Measurements from ENCODE around the gene ARL6IP1. TPM values are rescaled to one million over a fixed set of nuclear protein-coding genes. Genes with fewer than 3 reads are reported as not detected.

Gene ARL6IP1
- total and polyA plus RNA-seq, 5 donors, result 25.5 to 37.9 (median 27.3) TPM

DNA sequence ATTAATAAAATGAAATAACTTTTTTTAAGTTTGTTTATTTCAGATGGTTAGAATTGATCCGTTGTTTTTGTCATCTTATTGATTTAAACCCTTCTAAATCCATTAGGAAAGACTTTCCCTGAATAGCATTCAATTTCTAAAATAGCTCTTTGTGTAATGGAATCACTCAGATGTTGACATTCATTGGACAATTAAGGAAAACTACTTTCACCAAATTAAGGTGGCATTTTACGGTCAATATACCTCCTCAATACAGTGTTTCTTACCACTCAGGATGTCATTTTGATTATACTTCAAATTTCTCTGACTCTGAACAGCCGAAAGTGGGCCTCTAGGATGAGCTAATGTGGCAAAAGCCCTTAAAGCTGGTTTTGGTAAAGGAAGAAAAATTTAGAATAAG is 1.8 kb downstream of the ARL6IP1 start:
- no peak for DNase-seq
- Histone ChIP-seq H3K9me3 (ENCODE audit: control insufficient read depth, low read length) (no peaks in the 10 kb centered on the region), H3K27ac (ENCODE audit: low read length) (no peak overlapping the region), H3K4me3 (ENCODE audit: low read length) (no peak overlapping the region), H3K4me1 (ENCODE audit: control insufficient read depth, insufficient read depth, low read length) (peaks cover 5% of the 10 kb centered on the region), H3K27me3 (ENCODE audit: control insufficient read depth, insufficient read depth) (no peaks in the 10 kb centered on the region)
- ATAC-seq, result no peak
- 70% methylated on average over 3 of the region's 3 CpGs for WGBS
- intact Hi-C loops (cut with DNase I), result no loop called here

GRCh38 chr16:18797746-18798145 is 3.6 kb downstream of the ARL6IP1 start:
- peaks cover 3% of the 10 kb centered on the region for H3K4me1 ChIP-seq (ENCODE audit: control insufficient read depth, insufficient read depth, low read length)
- intact Hi-C loops (cut with DNase I), result no loop called here
- WGBS, result 68% methylated on average over 4 of the region's 4 CpGs
- no peak for ATAC-seq
- no peaks in the 10 kb centered on the region for H3K9me3 ChIP-seq (ENCODE audit: control insufficient read depth, low read length)
- no peaks in the 10 kb centered on the region for H3K27me3 ChIP-seq (ENCODE audit: control insufficient read depth, insufficient read depth)
- DNase-seq, result no peak
- H3K27ac ChIP-seq (ENCODE audit: low read length), result no peak overlapping the region
- no peak overlapping the region for H3K4me3 ChIP-seq (ENCODE audit: low read length)

DNA sequence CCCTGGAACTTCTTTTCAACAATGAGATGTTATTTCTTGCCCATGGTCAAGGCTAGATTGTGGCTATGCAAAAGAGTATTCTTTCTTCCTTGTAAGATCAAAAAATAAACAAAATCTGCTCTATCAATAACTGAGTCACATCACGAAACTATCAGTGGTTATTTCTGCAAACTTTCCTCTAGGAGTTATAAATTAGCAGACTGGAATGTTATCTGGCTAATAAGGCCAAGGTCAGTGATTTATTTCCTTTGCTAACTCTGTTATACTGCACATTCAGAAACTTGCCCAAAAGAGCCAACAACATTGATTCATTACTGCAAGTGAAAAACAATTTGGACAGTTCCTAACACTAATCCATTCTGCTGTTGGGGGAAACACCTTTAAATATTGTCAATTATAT is 5.0 kb downstream of the ARL6IP1 start:
- no peak for ATAC-seq
- Histone ChIP-seq H3K27me3 (ENCODE audit: control insufficient read depth, insufficient read depth) (no peaks in the 10 kb centered on the region), H3K4me3 (ENCODE audit: low read length) (no peak overlapping the region), H3K27ac (ENCODE audit: low read length) (no peak overlapping the region), H3K9me3 (ENCODE audit: control insufficient read depth, low read length) (no peaks in the 10 kb centered on the region), H3K4me1 (ENCODE audit: control insufficient read depth, insufficient read depth, low read length) (no peaks in the 10 kb centered on the region)
- intact Hi-C loops (cut with DNase I), result no loop called here
- no peak for DNase-seq
- 87% methylated on average over 1 of the region's 1 CpG for WGBS

GRCh38 chr16:18792836-18793433 is 8.4 kb downstream of the ARL6IP1 start:
- no peak for ATAC-seq
- Histone ChIP-seq H3K4me3 (ENCODE audit: low read length) (no peak overlapping the region), H3K27ac (ENCODE audit: low read length) (no peak overlapping the region), H3K4me1 (ENCODE audit: control insufficient read depth, insufficient read depth, low read length) (no peaks in the 10 kb centered on the region), H3K9me3 (ENCODE audit: control insufficient read depth, low read length) (no peaks in the 10 kb centered on the region), H3K27me3 (ENCODE audit: control insufficient read depth, insufficient read depth) (no peaks in the 10 kb centered on the region)
- intact Hi-C loops (cut with DNase I), result no loop called here
- no peak for DNase-seq
- 91% methylated on average over 11 of the region's 11 CpGs for WGBS

- DNase-seq (peak; percentile 94 to 97 (median 95)), ATAC-seq (peak; percentile 99)
- H3K4me1 ChIP-seq (ENCODE audit: control insufficient read depth, insufficient read depth, low read length), result no peaks in the 10 kb centered on the region
- WGBS, result 3% methylated on average over 60 of the region's 60 CpGs
- H3K27ac ChIP-seq (ENCODE audit: low read length), result peak within 1 kb of the TSS; percentile 63
- no peaks in the 10 kb centered on the region for H3K9me3 ChIP-seq (ENCODE audit: control insufficient read depth, low read length)
- intact Hi-C loops (cut with DNase I), result no loop called here
- peak within 1 kb of the TSS; percentile 62 for H3K4me3 ChIP-seq (ENCODE audit: low read length)
- H3K27me3 ChIP-seq (ENCODE audit: control insufficient read depth, insufficient read depth), result no peaks in the 10 kb centered on the region
These were observed 11.3 kb downstream of the ARL6IP1 start, which contains the start of gene RPS15A for GRCh38 chr16:18789850-18790706. Gene RPS15A, minus strand, starts transcription at chr16:18790334. Its CDS starts 1,221 bp downstream, at chr16:18789113.

DNA sequence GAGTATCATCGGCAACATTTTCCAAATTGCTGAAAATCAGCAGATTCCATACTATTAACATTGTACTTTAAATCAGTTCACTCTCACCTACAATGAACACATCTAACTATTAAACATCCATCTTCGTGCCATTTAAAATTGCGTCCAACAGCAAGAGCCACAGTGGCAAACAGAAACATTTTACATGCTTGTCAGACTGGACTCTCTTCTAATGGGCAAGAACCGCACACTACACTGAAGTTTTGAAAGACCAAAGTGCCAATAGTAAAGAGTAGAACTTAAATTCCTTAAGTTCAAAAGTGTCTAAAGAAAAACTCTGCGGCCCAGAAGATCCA is 11.9 kb downstream of the ARL6IP1 start:
- Histone ChIP-seq H3K4me1 (ENCODE audit: control insufficient read depth, insufficient read depth, low read length) (no peaks in the 10 kb centered on the region), H3K4me3 (ENCODE audit: low read length) (peak overlapping the region; percentile 62), H3K27me3 (ENCODE audit: control insufficient read depth, insufficient read depth) (no peaks in the 10 kb centered on the region), H3K9me3 (ENCODE audit: control insufficient read depth, low read length) (no peaks in the 10 kb centered on the region), H3K27ac (ENCODE audit: low read length) (peak overlapping the region; percentile 63)
- intact Hi-C loops (cut with DNase I), result no loop called here
- ATAC-seq (no peak), DNase-seq (no peak)
- under 1% methylated on average over 5 of the region's 5 CpGs for WGBS

DNA sequence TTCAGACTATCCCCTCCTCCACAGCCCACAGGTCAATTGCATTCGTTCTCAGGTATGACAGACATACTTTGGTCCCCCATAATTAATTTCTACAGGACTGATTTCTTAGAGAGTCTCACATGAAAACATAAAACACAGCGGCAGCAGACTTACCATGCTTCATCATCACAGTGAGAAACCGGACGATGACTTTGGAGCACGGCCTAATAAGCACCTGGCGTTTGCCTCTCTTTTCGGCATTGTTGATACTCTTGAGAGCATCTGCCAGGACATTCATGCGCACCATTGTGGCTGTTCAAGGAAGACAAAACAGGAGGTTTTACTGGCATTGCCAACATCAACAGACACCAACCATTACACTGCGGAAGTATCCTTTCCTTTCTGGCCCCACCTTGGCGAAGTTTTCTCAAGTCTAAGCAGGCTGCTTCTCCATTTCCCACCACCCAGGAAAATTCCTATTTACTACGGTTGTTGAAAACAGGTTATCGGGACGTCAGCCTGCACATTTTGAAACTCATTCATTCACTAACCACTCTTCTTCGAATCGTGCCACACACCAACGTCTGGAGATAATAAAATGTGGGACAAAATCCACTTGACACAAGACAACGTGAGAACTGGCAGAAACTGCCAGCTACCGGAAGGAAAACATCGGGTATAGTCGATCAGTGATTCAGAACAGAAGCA is 12.4 kb downstream of the ARL6IP1 start:
- DNase-seq (no peak), ATAC-seq (peak in 1 of 2 donors; percentile 41)
- 10% methylated on average over 20 of the region's 20 CpGs for WGBS
- intact Hi-C loops (cut with DNase I), result no loop called here
- H3K9me3 ChIP-seq (ENCODE audit: control insufficient read depth, low read length), result no peaks in the 10 kb centered on the region
- H3K27me3 ChIP-seq (ENCODE audit: control insufficient read depth, insufficient read depth), result no peaks in the 10 kb centered on the region
- peak overlapping the region; percentile 62 for H3K4me3 ChIP-seq (ENCODE audit: low read length)
- peak overlapping the region; percentile 63 for H3K27ac ChIP-seq (ENCODE audit: low read length)
- H3K4me1 ChIP-seq (ENCODE audit: control insufficient read depth, insufficient read depth, low read length), result no peaks in the 10 kb centered on the region

DNA sequence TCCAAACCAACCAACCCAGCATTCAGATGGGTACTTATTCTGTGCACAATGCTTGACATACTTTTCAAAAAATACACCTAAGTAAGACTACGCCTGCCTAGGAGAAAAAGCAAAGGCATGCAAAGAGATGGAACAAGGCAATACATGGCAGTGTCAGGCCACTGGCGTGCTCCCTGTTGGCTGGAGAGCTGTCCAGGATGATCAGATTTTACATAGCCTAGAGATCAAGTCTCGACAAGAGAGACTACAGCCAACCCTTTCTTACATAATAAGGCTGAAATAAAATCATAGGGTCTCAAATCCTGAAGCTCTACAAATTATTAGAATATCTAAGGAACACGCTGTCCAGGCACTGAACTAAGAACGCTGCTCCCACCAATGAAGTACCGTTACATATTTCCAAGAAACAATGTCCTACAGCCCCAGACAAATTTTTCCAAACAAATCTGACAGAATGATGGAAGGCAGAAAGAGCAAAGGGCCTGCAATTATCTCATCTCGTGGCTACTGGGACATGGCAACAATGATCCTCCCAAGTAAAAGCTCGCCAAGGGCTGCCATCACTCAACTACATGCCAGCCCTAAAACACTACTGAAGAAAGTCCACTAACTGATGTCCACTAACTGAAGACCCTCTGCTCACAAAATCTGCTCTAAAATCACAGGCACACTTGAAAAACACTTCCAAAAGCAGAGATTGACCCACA is 16.3 kb downstream of the ARL6IP1 start:
- Histone ChIP-seq H3K9me3 (ENCODE audit: control insufficient read depth, low read length) (no peaks in the 10 kb centered on the region), H3K27me3 (ENCODE audit: control insufficient read depth, insufficient read depth) (no peaks in the 10 kb centered on the region), H3K4me3 (ENCODE audit: low read length) (no peak overlapping the region), H3K27ac (ENCODE audit: low read length) (no peak overlapping the region), H3K4me1 (ENCODE audit: control insufficient read depth, insufficient read depth, low read length) (no peaks in the 10 kb centered on the region)
- no peak for DNase-seq
- no peak for ATAC-seq
- 61% methylated on average over 8 of the region's 8 CpGs for WGBS
- intact Hi-C loops (cut with DNase I), result no loop called here

DNA sequence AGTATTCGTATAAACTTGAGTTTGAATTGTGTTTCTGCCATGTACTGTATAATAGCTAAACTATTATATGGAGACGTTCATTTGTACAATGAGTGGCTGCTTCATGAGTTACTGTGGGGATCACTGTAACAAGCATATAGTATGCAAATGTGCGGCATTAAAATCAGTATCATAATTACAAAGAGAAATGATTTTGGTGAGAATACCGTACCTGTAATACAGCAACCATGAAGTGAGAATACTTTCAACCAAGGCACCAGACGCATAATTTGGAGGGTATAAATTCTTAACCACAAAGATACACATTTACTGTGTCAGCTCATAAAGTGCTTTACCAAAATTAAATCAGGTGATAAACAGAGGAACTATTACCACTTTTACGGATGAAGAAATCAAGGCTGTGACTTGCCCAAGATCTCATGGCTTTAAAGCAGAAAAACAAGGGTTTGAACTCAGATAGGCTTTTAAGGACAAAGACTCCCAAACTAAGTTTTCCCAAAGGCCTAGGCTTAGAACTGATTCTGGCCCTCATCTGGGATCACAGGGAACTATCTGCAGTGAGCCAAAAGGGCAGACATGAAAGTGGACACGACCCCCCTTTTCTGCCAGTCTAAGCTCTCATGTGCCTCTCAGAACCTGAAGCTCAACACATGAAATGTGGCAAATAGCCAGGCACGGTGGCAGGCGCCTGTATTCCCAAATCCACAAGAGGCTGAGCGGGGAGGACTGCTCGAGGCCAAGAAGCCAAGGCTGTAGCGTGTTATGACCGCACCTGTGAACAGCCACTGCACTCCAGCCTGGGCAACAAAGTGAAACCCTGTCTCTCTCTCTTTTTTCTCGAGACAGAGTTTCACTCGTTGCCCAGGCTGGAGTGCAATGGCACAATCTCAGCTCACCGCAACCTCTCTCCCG is 17.7 kb downstream of the ARL6IP1 start:
- no peaks in the 10 kb centered on the region for H3K9me3 ChIP-seq (ENCODE audit: control insufficient read depth, low read length)
- ATAC-seq, result no peak
- H3K4me1 ChIP-seq (ENCODE audit: control insufficient read depth, insufficient read depth, low read length), result no peaks in the 10 kb centered on the region
- intact Hi-C loops (cut with DNase I), result no loop called here
- no peaks in the 10 kb centered on the region for H3K27me3 ChIP-seq (ENCODE audit: control insufficient read depth, insufficient read depth)
- no peak overlapping the region for H3K4me3 ChIP-seq (ENCODE audit: low read length)
- no peak overlapping the region for H3K27ac ChIP-seq (ENCODE audit: low read length)
- peak in 1 of 3 donors; percentile 50 for DNase-seq
- 82% methylated on average over 17 of the region's 17 CpGs for WGBS
